GM12864 (cell line): ENCODE results near the gene MGLL.
A peak's percentile ranks its signal among the peaks of the same experiment; 100 is the strongest.

ENCODE experiments used
- DNase-seq: peaks from one replicate; pipeline ENCODE4 v3.0.0-alpha.2; 2011; ENCODE audit warnings: low read depth
- H3K4me3 ChIP-seq: 2 replicates; pipeline ENCODE4 v1.5.1; 2011; ENCODE audit warnings: mild to moderate bottlenecking, low read depth, low read length, control low read depth
- TF ChIP-seq, protein P1 (sequence below): IDR thresholded peaks from 2 replicates; pipeline ENCODE4 v1.5.1; 2011; ENCODE audit warnings: low read depth, mild to moderate bottlenecking, moderate library complexity, low read length, control low read depth, inconsistent platforms; ENCODE audit errors: missing control alignments

Gene MGLL

DNA sequence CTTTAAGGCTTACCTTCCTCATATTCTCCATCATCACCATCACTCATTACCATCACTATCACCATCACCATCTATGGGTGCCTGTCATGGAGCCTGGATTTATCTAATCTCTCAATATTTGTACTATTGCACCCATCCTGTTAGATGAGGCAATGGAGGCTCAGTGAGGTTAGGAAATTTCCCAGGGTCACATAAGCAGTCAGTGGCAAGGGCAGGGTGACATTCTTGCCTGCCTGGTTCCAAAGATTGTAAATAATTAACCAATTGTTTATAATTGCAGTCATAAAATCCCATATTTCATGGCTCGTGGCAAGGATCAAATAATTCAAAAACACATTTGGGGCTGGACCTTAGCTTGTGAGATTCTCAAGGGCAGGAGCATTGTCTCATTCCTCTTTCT lies 55.2 kb downstream of the MGLL start:
- TF ChIP-seq, protein P1, sequence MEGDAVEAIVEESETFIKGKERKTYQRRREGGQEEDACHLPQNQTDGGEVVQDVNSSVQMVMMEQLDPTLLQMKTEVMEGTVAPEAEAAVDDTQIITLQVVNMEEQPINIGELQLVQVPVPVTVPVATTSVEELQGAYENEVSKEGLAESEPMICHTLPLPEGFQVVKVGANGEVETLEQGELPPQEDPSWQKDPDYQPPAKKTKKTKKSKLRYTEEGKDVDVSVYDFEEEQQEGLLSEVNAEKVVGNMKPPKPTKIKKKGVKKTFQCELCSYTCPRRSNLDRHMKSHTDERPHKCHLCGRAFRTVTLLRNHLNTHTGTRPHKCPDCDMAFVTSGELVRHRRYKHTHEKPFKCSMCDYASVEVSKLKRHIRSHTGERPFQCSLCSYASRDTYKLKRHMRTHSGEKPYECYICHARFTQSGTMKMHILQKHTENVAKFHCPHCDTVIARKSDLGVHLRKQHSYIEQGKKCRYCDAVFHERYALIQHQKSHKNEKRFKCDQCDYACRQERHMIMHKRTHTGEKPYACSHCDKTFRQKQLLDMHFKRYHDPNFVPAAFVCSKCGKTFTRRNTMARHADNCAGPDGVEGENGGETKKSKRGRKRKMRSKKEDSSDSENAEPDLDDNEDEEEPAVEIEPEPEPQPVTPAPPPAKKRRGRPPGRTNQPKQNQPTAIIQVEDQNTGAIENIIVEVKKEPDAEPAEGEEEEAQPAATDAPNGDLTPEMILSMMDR, result no peak
- no peak for DNase-seq
- H3K4me3 ChIP-seq, result no peak overlapping the region

DNA sequence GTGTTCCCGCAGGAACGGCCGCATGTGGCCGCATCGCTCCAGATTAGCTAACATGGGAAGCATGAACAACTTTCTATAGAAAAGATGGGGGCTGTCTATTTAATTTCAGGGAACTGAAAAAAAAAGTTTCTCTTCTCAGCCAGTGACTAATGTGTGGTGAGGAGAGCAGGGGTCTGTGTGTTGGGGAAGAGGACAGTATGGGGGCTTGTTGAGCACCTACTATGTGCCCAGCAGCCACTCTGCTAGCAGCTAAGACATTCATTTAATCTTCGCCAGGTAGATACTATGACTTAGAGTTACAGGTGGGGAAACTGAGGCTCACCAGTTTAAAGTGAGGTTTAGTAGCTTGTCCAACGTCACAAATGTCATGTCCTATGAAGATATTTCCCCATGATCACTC lies 56.6 kb downstream of the MGLL start:
- TF ChIP-seq, protein P1, result no peak
- no peak for DNase-seq
- no peak overlapping the region for H3K4me3 ChIP-seq

DNA sequence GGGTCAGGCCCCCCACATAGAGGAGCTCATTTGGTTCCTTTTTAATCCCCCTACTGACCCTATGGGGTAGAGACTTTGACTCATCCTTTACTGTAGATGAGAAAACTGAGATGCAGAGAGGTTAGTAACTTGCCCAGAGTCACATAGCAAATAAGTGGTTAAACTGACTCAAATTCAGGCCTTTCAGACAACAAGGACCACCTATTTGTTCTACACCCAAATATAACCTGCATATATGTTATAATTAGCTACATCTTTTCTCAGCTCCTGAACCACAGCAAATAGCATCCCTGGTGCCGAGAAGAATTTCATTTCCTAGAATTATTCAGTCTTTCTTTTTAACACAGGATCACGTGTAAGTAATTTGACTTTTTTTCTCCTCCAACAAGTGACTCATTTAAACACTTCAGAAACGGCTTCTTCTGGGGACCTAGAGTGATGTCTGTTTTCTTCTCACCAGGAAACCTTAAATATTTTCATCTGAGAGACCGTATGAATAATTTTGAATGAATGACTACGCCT lies 57.4 kb downstream of the MGLL start:
- DNase-seq, result peak; percentile 50
- TF ChIP-seq, protein P1, result peak; percentile 5
- H3K4me3 ChIP-seq, result no peak overlapping the region; the same call in 1 of the 2 replicates

DNA sequence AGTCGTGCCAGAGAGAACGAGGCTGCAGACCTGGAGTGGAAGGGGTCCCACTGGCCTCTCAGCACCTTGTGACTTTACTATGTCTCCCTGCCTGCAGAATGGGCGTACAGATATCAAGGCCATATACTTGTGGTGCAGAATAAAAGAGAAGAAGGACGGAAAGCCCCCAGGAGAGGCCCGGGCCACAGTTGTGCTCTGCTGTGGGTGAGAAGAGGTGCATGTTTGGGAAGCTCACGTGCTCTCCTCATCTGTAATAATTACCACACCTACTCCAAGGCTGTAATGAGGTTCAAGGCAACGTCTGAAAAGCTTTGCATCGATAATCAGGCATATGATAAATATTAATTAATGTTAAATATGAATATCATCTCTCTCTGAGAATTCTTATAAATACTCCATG lies 58.0 kb downstream of the MGLL start:
- TF ChIP-seq, protein P1, result no peak
- no peak for DNase-seq
- no peak overlapping the region; the same call in 1 of the 2 replicates for H3K4me3 ChIP-seq

GRCh38 chr3:127763816-127764215 lies 58.5 kb downstream of the MGLL start:
- DNase-seq, result no peak
- TF ChIP-seq, protein P1, result no peak
- H3K4me3 ChIP-seq, result no peak overlapping the region

DNA sequence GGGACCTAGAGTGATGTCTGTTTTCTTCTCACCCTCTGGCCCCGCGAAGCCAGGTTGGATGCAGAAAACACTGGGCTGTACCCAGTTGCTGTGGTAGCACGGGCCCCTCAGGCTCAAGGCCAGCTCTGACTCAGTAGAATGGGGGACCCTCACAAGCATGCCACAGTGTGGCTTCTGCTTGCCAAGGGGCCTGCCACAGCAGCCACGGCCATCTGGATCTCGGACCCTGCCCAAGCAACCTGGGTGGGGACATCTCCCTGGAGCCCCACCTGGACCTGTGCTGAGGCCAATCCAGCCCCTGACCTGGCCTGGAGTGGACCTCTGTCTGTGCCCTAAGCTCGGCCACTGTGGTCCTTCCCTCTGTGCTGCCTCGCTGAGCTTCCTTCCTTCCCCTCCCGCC lies 59.0 kb downstream of the MGLL start:
- H3K4me3 ChIP-seq, result no peak overlapping the region

DNA sequence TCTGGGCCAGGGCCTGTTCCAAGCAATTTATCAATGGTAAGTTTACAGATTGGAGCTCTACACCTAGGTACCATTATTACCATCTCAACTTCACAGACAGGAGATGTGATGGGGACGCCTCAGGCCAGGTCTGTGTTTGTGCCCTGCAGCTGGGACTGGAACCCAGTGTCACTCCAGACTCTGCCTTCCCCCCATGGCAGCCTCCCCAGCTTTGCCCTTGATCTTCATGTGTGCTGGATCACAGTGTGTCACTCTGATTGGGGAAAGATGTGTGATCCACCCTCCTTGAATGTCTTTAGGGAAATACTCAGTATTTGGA lies 59.6 kb downstream of the MGLL start:
- no peak for DNase-seq
- no peak overlapping the region; the same call in 1 of the 2 replicates for H3K4me3 ChIP-seq
- TF ChIP-seq, protein P1, result no peak

More for the DNA sequence above, 59.0 kb downstream of the MGLL start:
- no peak for DNase-seq
- TF ChIP-seq, protein P1, result no peak
